Measurements from ENCODE around the gene MRPS18C. TPM values are rescaled to one million over a fixed set of nuclear protein-coding genes. Genes with fewer than 3 reads are reported as not detected.

MRPS18C gene
- total and polyA plus RNA-seq, 10 of the 15 experiments (the other 5 are each of a cell fraction or from before 2014, with no cell fraction given): 38.0 to 283 (median 78.8) TPM

DNA sequence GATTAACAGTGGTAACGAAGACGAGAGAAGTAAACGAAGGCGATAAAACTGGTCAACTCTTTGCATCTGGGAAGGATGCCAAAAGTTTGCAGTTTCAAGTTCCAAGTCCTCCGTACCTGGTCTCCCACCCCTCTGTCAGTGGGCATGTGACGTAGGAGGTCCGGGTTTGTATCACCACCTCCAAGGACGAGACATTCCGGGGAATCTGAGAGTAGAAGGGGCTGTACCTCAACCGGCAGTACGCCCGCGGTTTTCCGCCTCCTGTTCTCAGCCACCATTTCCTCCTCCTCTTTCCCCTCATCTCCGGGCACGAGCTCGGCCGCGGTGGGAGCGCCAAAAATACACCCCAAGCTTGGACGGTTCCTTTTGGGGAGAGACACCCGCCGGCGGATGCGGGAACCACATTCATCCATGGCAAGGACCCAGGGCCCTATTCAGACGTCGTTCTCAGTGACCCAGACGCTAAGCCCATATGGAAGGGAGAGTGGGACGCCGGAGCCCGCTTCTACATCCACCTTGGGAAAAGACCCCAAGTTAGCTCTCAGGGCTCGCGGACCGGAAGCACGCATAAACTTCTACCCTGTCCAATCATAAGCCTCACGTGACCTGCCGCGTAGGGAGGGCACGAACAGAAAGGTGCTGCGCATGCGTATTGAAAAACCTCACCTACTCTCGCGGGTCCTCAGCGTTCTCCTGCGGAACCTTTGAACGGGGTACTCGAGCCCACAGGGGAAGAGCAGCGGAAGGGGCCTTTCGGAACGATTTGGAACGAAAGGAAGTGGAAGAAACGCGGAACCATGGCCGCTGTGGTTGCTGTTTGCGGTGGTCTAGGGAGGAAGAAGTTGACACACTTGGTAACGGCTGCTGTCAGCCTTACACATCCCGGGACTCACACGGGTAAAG lies at the start of gene MRPS18C, which contains the start of gene HELQ (continued):
- TF ChIP-seq SPI1 (IDR thresholded peaks at IDR 0.05; ENCODE audit: borderline replicate concordance, insufficient read depth, low read depth, low read length) (peak; percentile 76), RAD51 (IDR thresholded peaks at IDR 0.05) (peak; percentile 98), ZNF217 (IDR thresholded peaks at IDR 0.05) (no peak), CBX5 (IDR thresholded peaks at IDR 0.05; ENCODE audit: low read depth) (peak; percentile 93), NFYA (IDR thresholded peaks at IDR 0.05; ENCODE audit: borderline replicate concordance, low read depth, low read length) (no peak), PAX8 (IDR thresholded peaks at IDR 0.05) (no peak; the same call in 1 of the 2 replicates), KAT2A (conservative IDR thresholded peaks at IDR 0.05; ENCODE audit: control insufficient read depth, low read depth, low read length) (no peak), SRF (IDR thresholded peaks at IDR 0.05; ENCODE audit: low read depth in 2 of 2, low read length in 2 of 2) (peak; percentile 23 to 91; a peak in 2 of 4 replicates), TCF3 (IDR thresholded peaks at IDR 0.05; ENCODE audit: borderline replicate concordance, insufficient read depth, low read depth, low read length) (no peak), SREBF2 (IDR thresholded peaks at IDR 0.05; ENCODE audit: low read length) (peak; percentile 71), RAD21 (IDR thresholded peaks at IDR 0.05; ENCODE audit: insufficient read depth, low read depth, low read length) (no peak), NFYB (IDR thresholded peaks at IDR 0.05; ENCODE audit: insufficient read depth, low read depth, low read length) (peak; percentile 62; the same call in 1 of the 2 replicates), POLR2AphosphoS5 (IDR thresholded peaks at IDR 0.05; ENCODE audit: low read length) (peak; percentile 99), SUZ12 (IDR thresholded peaks at IDR 0.05; ENCODE audit: unreplicated experiment) (no peak), MEF2A (IDR thresholded peaks at IDR 0.05; ENCODE audit: insufficient read depth, low read depth, low read length) (peak; percentile 79; the same call in 1 of the 2 replicates), TCF12 (IDR thresholded peaks at IDR 0.05; ENCODE audit: low read depth, low read length) (0 out of 2 replicates have a peak, but pooled peaks have one; percentile 75), KLF5 (IDR thresholded peaks at IDR 0.05; ENCODE audit: partially characterized antibody) (peak; percentile 62)
- TF ChIP-seq, protein P1, sequence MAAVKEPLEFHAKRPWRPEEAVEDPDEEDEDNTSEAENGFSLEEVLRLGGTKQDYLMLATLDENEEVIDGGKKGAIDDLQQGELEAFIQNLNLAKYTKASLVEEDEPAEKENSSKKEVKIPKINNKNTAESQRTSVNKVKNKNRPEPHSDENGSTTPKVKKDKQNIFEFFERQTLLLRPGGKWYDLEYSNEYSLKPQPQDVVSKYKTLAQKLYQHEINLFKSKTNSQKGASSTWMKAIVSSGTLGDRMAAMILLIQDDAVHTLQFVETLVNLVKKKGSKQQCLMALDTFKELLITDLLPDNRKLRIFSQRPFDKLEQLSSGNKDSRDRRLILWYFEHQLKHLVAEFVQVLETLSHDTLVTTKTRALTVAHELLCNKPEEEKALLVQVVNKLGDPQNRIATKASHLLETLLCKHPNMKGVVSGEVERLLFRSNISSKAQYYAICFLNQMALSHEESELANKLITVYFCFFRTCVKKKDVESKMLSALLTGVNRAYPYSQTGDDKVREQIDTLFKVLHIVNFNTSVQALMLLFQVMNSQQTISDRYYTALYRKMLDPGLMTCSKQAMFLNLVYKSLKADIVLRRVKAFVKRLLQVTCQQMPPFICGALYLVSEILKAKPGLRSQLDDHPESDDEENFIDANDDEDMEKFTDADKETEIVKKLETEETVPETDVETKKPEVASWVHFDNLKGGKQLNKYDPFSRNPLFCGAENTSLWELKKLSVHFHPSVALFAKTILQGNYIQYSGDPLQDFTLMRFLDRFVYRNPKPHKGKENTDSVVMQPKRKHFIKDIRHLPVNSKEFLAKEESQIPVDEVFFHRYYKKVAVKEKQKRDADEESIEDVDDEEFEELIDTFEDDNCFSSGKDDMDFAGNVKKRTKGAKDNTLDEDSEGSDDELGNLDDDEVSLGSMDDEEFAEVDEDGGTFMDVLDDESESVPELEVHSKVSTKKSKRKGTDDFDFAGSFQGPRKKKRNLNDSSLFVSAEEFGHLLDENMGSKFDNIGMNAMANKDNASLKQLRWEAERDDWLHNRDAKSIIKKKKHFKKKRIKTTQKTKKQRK (IDR thresholded peaks at IDR 0.05; ENCODE audit: low read depth, low read length): peak; percentile 54; the same call in 1 of the 2 replicates
- TF ChIP-seq, protein P2, sequence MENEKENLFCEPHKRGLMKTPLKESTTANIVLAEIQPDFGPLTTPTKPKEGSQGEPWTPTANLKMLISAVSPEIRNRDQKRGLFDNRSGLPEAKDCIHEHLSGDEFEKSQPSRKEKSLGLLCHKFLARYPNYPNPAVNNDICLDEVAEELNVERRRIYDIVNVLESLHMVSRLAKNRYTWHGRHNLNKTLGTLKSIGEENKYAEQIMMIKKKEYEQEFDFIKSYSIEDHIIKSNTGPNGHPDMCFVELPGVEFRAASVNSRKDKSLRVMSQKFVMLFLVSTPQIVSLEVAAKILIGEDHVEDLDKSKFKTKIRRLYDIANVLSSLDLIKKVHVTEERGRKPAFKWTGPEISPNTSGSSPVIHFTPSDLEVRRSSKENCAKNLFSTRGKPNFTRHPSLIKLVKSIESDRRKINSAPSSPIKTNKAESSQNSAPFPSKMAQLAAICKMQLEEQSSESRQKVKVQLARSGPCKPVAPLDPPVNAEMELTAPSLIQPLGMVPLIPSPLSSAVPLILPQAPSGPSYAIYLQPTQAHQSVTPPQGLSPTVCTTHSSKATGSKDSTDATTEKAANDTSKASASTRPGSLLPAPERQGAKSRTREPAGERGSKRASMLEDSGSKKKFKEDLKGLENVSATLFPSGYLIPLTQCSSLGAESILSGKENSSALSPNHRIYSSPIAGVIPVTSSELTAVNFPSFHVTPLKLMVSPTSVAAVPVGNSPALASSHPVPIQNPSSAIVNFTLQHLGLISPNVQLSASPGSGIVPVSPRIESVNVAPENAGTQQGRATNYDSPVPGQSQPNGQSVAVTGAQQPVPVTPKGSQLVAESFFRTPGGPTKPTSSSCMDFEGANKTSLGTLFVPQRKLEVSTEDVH (IDR thresholded peaks at IDR 0.05; ENCODE audit: low read depth, partially characterized antibody): peak; percentile 97
- TF ChIP-seq, protein P3, sequence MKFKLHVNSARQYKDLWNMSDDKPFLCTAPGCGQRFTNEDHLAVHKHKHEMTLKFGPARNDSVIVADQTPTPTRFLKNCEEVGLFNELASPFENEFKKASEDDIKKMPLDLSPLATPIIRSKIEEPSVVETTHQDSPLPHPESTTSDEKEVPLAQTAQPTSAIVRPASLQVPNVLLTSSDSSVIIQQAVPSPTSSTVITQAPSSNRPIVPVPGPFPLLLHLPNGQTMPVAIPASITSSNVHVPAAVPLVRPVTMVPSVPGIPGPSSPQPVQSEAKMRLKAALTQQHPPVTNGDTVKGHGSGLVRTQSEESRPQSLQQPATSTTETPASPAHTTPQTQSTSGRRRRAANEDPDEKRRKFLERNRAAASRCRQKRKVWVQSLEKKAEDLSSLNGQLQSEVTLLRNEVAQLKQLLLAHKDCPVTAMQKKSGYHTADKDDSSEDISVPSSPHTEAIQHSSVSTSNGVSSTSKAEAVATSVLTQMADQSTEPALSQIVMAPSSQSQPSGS (IDR thresholded peaks at IDR 0.05; ENCODE audit: low read length): peak; percentile 75

Measured in GM12878 (cell line).